SK-N-SH treated with all-trans-retinoic acid at 6 μM for 48 hours (cell line): ENCODE data around the gene GCG.

Experiments used
- ARNTL ChIP-seq: fragments of 450-650 bp; formaldehyde crosslinking; IDR thresholded peaks from 2 replicates; pipeline ENCODE4 v1.5.0; 2020; ENCODE audit warnings: low read depth, mild to moderate bottlenecking, moderate library complexity, borderline replicate concordance
- CSDC2 ChIP-seq: fragments of 250-450 bp; sonication (Bioruptor Pico); IDR thresholded peaks from 2 replicates; pipeline ENCODE4 v1.5.0; 2020; ENCODE audit warnings: mild to moderate bottlenecking, moderate library complexity
- OSR1 ChIP-seq: fragments of 250-450 bp; sonication (Bioruptor Pico); IDR thresholded peaks from 2 replicates; pipeline ENCODE4 v1.8.0; 2022; ENCODE audit warnings: moderate library complexity, mild to moderate bottlenecking, inconsistent platforms
- TOX ChIP-seq: fragments of 250-450 bp; sonication (Bioruptor Pico); IDR thresholded peaks from 2 replicates; pipeline ENCODE4 v1.8.0; 2021; ENCODE audit warnings: mild to moderate bottlenecking, moderate library complexity, borderline replicate concordance
- ZFP3 ChIP-seq: fragments of 250-450 bp; sonication (Bioruptor Pico); IDR thresholded peaks from 2 replicates; pipeline ENCODE4 v1.5.0; 2020; ENCODE audit warnings: mild to moderate bottlenecking, moderate library complexity
- ZNF70 ChIP-seq: fragments of 450-650 bp; formaldehyde crosslinking; IDR thresholded peaks from 2 replicates; pipeline ENCODE4 v1.5.0; 2020; ENCODE audit warnings: mild to moderate bottlenecking, moderate library complexity
- TF ChIP-seq, protein P1 (sequence below): fragments of 250-450 bp; sonication (Bioruptor Pico); IDR thresholded peaks from 2 replicates; pipeline ENCODE4 v1.5.1; 2020; ENCODE audit warnings: low read depth, mild to moderate bottlenecking, moderate library complexity
- TF ChIP-seq, protein P2 (sequence below): fragments of 250-450 bp; sonication (Bioruptor Pico); IDR thresholded peaks from 2 replicates; pipeline ENCODE4 v1.8.0; 2020; ENCODE audit warnings: mild to moderate bottlenecking, moderate library complexity, borderline replicate concordance

DNA sequence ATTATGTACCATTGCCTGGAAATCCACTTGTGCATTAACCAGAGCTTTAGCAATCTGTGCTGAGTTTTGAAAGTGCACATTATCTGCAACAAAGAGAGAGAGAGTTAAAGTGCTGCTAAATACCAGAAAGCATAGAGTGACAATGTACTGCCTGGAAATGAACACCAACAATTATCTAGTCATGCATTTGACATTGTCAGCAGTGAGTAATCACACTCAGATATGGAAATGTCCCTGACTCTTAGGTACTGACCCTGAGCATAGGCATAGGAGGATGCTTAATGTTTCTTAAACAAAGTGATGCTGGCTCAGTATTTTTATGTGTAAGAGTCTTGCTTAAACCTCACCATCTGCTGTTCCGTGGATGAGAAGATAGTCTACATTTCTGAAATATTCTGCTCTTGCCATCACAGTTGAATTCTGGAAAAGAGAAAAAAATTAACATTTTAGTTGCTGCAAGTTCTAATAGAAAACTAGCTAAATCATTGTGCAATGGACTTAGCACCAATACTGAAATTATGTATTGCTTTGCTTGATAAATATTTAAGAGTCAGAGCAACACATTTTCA is 20.8 kb upstream of the GCG start:
- TF ChIP-seq ZFP3 (CRISPR knock-in tag) (no peak), ZNF70 (no peak), TOX (CRISPR knock-in tag) (no peak), OSR1 (CRISPR knock-in tag) (no peak), ARNTL (CRISPR knock-in tag) (no peak), CSDC2 (CRISPR knock-in tag) (no peak)
- TF ChIP-seq, protein P1, sequence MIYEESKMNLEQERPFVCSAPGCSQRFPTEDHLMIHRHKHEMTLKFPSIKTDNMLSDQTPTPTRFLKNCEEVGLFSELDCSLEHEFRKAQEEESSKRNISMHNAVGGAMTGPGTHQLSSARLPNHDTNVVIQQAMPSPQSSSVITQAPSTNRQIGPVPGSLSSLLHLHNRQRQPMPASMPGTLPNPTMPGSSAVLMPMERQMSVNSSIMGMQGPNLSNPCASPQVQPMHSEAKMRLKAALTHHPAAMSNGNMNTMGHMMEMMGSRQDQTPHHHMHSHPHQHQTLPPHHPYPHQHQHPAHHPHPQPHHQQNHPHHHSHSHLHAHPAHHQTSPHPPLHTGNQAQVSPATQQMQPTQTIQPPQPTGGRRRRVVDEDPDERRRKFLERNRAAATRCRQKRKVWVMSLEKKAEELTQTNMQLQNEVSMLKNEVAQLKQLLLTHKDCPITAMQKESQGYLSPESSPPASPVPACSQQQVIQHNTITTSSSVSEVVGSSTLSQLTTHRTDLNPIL (CRISPR knock-in tag), result no peak
- TF ChIP-seq, protein P2, sequence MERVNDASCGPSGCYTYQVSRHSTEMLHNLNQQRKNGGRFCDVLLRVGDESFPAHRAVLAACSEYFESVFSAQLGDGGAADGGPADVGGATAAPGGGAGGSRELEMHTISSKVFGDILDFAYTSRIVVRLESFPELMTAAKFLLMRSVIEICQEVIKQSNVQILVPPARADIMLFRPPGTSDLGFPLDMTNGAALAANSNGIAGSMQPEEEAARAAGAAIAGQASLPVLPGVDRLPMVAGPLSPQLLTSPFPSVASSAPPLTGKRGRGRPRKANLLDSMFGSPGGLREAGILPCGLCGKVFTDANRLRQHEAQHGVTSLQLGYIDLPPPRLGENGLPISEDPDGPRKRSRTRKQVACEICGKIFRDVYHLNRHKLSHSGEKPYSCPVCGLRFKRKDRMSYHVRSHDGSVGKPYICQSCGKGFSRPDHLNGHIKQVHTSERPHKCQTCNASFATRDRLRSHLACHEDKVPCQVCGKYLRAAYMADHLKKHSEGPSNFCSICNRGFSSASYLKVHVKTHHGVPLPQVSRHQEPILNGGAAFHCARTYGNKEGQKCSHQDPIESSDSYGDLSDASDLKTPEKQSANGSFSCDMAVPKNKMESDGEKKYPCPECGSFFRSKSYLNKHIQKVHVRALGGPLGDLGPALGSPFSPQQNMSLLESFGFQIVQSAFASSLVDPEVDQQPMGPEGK, result no peak
